K562 (cell line): ENCODE measurements around the gene MAP3K19. TPM values are rescaled to one million over a fixed set of nuclear protein-coding genes. Genes with fewer than 3 reads are reported as not detected.

Source experiments
- DDX20 ChIP-seq: fragments of 450-650 bp; IDR thresholded peaks from 2 replicates; pipeline ENCODE4 v1.6.1; 2016; ENCODE audit warnings: missing genetic modification characterization, low read depth, mild to moderate bottlenecking, missing compliant biosample characterization, moderate library complexity
- EGR1 ChIP-seq: fragments of 450-650 bp; conservative IDR thresholded peaks from 2 replicates; pipeline ENCODE4 v1.6.1; 2017; ENCODE audit warnings: mild to moderate bottlenecking
- HIVEP1 ChIP-seq: fragments of 250-450 bp; sonication (Bioruptor Pico); IDR thresholded peaks from 2 replicates; pipeline ENCODE4 v1.4.0; 2020; ENCODE audit warnings: mild to moderate bottlenecking
- HNRNPLL ChIP-seq: fragments of 200-400 bp; formaldehyde crosslinking; IDR thresholded peaks from 2 replicates; pipeline ENCODE4 v1.6.1; 2017; ENCODE audit warnings: low read length, low read depth, mild to moderate bottlenecking; ENCODE audit not compliant: poor library complexity, severe bottlenecking
- MECOM ChIP-seq: fragments of 250-450 bp; sonication (Bioruptor Pico); IDR thresholded peaks from 2 replicates; pipeline ENCODE4 v1.8.0; 2022; ENCODE audit warnings: inconsistent platforms
- MEF2D ChIP-seq: conservative IDR thresholded peaks from 2 replicates; pipeline ENCODE4 v1.6.1; 2016; ENCODE audit warnings: low read depth, missing genetic modification characterization, missing compliant biosample characterization
- NFE2 ChIP-seq: IDR thresholded peaks from 2 replicates; pipeline ENCODE4 v1.6.1; 2014; ENCODE audit warnings: antibody characterized with exemption, low read depth
- PHB ChIP-seq: fragments of 250-450 bp; sonication (Bioruptor Pico); IDR thresholded peaks from 2 replicates; pipeline ENCODE4 v1.5.0; 2021
- PKNOX1 ChIP-seq: fragments of 450-650 bp; IDR thresholded peaks from 2 replicates; pipeline ENCODE4 v1.6.1; 2016
- POLR2A ChIP-seq: fragments of 450-650 bp; conservative IDR thresholded peaks from 2 replicates; pipeline ENCODE4 v1.6.1; 2016
- SIN3A ChIP-seq, 2 experiments: fragments of 150-350 bp in 1 of 2; IDR thresholded peaks; 2 replicates each; pipeline ENCODE4 v1.6.1; 2011 to 2016; ENCODE audit warnings: borderline replicate concordance in 2 of 2, low read depth in 2 of 2, low read length in 2 of 2, mild to moderate bottlenecking in 2 of 2, moderate library complexity in 2 of 2; ENCODE audit not compliant: control insufficient read depth in 1 of 2
- SNRNP70 ChIP-seq: fragments of 200-400 bp; formaldehyde crosslinking; optimal IDR thresholded peaks from 2 replicates; pipeline ENCODE3; 2017; ENCODE audit warnings: low read depth, low read length
- SPI1 ChIP-seq: IDR thresholded peaks from 2 replicates; pipeline ENCODE4 v1.6.1; 2011; ENCODE audit warnings: low read depth, low read length, control low read depth, borderline replicate concordance
- UBTF ChIP-seq, 2 experiments: IDR thresholded peaks; 2 replicates each; pipeline ENCODE4 v1.6.1; 2012; ENCODE audit warnings: improper control_type of control experiment in 2 of 2, low read depth in 2 of 2, low read length in 2 of 2, borderline replicate concordance in 1 of 2
- USF1 ChIP-seq: sonication (generic); formaldehyde crosslinking; IDR thresholded peaks from 2 replicates; pipeline ENCODE4 v1.9.0; 2022; ENCODE audit warnings: mild to moderate bottlenecking, missing genetic modification reagents
- VEZF1 ChIP-seq: fragments of 200-800 bp; sonication (Bioruptor generic); IDR thresholded peaks from 2 replicates; pipeline ENCODE4 v1.6.1; 2017; ENCODE audit warnings: missing genetic modification characterization, missing compliant biosample characterization
- ZC3H8 ChIP-seq: fragments of 450-650 bp; IDR thresholded peaks from 2 replicates; pipeline ENCODE4 v1.6.1; 2017
- ZNF217 ChIP-seq: sonication (generic); formaldehyde crosslinking; IDR thresholded peaks from 2 replicates; pipeline ENCODE4 v1.8.0; 2022; ENCODE audit warnings: mild to moderate bottlenecking, missing genetic modification reagents
- ZNF224 ChIP-seq: sonication (generic); formaldehyde crosslinking; IDR thresholded peaks from 2 replicates; pipeline ENCODE4 v1.8.0; 2022; ENCODE audit warnings: mild to moderate bottlenecking, missing genetic modification reagents
- ZNF3 ChIP-seq: fragments of 250-450 bp; sonication (Bioruptor Pico); IDR thresholded peaks from 2 replicates; pipeline ENCODE4 v1.5.0; 2021; ENCODE audit warnings: mild to moderate bottlenecking, moderate library complexity
- ZNF655 ChIP-seq: fragments of 250-450 bp; sonication (Bioruptor Pico); IDR thresholded peaks from 2 replicates; pipeline ENCODE4 v1.5.0; 2021
- polyA plus RNA-seq, 8 experiments: library from polyadenylated mRNA; depleted of rRNA in 4 of 8; stranded (reverse) in 5 of 8; unstranded in 3 of 8; fragments of >200 nt; fragmentation: Nextera tagmentation in 2 of 8; fragmentation: Illumina TruSeq in 1 of 8; extraction: Ambion mirVana in 2 of 8; extraction: Trizol in 1 of 8; gene quantifications; 2 replicates each; pipeline versions ENCODE4 v1.2.1 to v1.2.3, GENCODE V29; 2011 to 2014; ENCODE audit warnings: inconsistent platforms in 1 of 8, missing spikeins in 1 of 8
- total RNA-seq, 7 experiments: library from RNA; depleted of rRNA in 6 of 7; stranded (reverse); fragments of >200 nt in 6 of 7; fragmentation: Illumina TruSeq in 2 of 7; extraction: Trizol in 2 of 7; gene quantifications; 2 replicates each; pipeline versions ENCODE4 v1.2.1 to v1.2.3, GENCODE V29; 2011 to 2021; ENCODE audit warnings: low replicate concordance in 1 of 7

Gene MAP3K19
- total and polyA plus RNA-seq, 9 of the 15 experiments (the other 6 are each of a cell fraction or from before 2014, with no cell fraction given) = 0.29 TPM; not detected in 8

GRCh38 chr2:134918526-134919340, 128.5 kb downstream of the MAP3K19 start, which contains the start of gene CCNT2 (continued):
- TF ChIP-seq UBTF (IDR thresholded peaks at IDR 0.05; ENCODE audit: borderline replicate concordance in 1 of 2, low read depth in 2 of 2, low read length in 2 of 2) (peak; percentile 42 to 74; a peak in 1 of 4 replicates), ZNF655 (CRISPR knock-in tag) (no peak), EGR1 (peak; percentile 75), DDX20 (tag) (no peak), PHB (CRISPR knock-in tag) (no peak), ZNF217 (no peak), ZNF224 (CRISPR knock-in tag) (0 out of 2 replicates have a peak, but pooled peaks have one; percentile 28), SPI1 (peak; percentile 67), HIVEP1 (CRISPR knock-in tag) (no peak), SNRNP70 (no peak), POLR2A (peak; percentile 72), VEZF1 (CRISPR knock-in tag) (peak; percentile 95), USF1 (peak; percentile 73; the same call in 1 of the 2 replicates), ZC3H8 (no peak), MECOM (CRISPR knock-in tag) (no peak), NFE2 (0 out of 2 replicates have a peak, but pooled peaks have one; percentile 5), PKNOX1 (no peak), MEF2D (tag) (no peak), HNRNPLL (no peak), SIN3A (IDR thresholded peaks at IDR 0.05; ENCODE audit: borderline replicate concordance in 2 of 2, control insufficient read depth in 1 of 2, low read depth in 2 of 2, low read length in 2 of 2) (peak in 1 of 2 experiments; percentile 40; a peak in 1 of 4 replicates), ZNF3 (CRISPR knock-in tag) (no peak)
